Natural killer cell (primary cell): Measurements from ENCODE around the gene SORD. TPM values are rescaled to one million over a fixed set of nuclear protein-coding genes. Genes with fewer than 3 reads are reported as not detected.

Experiments
- ATAC-seq, 3 donors: fragments of 150-1000 bp in 2 of 3; fragments of 200-7000 bp in 1 of 3; cut with Tn5 transposase; 1 replicate in 1 of 3; 2 replicates in 2 of 3; pipeline ENCODE4 v1.10.0; 2021; ENCODE audit warnings: mild to moderate bottlenecking in 2 of 3, moderate library complexity in 2 of 3
- DNase-seq, 2 donors: peaks; one replicate each; pipeline versions ENCODE4 v3.0.0 to v3.0.0-alpha.2; 2013 to 2021; ENCODE audit warnings: mixed read lengths in 1 of 2
- H3K27ac ChIP-seq: one replicate; pipeline ENCODE4 v1.5.1; 2013; ENCODE audit warnings: mild to moderate bottlenecking, low read length
- H3K27me3 ChIP-seq: one replicate; pipeline ENCODE4 v1.6.1; 2013; ENCODE audit warnings: low read length; ENCODE audit not compliant: control insufficient read depth, insufficient read depth
- H3K36me3 ChIP-seq: one replicate; pipeline ENCODE4 v1.6.1; 2013; ENCODE audit warnings: low read length; ENCODE audit not compliant: control insufficient read depth, insufficient read depth
- H3K4me1 ChIP-seq: one replicate; pipeline ENCODE4 v1.6.1; 2013; ENCODE audit warnings: low read length; ENCODE audit not compliant: control insufficient read depth, insufficient read depth
- H3K4me3 ChIP-seq: one replicate; pipeline ENCODE4 v1.5.1; 2013; ENCODE audit warnings: low read length
- H3K9me3 ChIP-seq: one replicate; pipeline ENCODE4 v1.6.1; 2013; ENCODE audit warnings: low read length; ENCODE audit not compliant: control insufficient read depth, insufficient read depth
- H3K27ac Mint-ChIP-seq, 2 donors: one replicate each; pipeline ENCODE4 v1.8.0; 2022; ENCODE audit warnings: mild to moderate bottlenecking in 2 of 2, mixed read lengths in 2 of 2, moderate library complexity in 1 of 2
- H3K27me3 Mint-ChIP-seq, 2 donors: one replicate each; pipeline ENCODE4 v1.8.0; 2022; ENCODE audit warnings: low read depth in 2 of 2, mixed read lengths in 2 of 2
- H3K36me3 Mint-ChIP-seq: one replicate; pipeline ENCODE4 v1.8.0; 2022; ENCODE audit warnings: mixed read lengths
- H3K4me1 Mint-ChIP-seq, 2 donors: one replicate each; pipeline ENCODE4 v1.8.0; 2022; ENCODE audit warnings: mixed read lengths in 2 of 2
- H3K4me3 Mint-ChIP-seq: one replicate; pipeline ENCODE4 v1.8.0; 2022; ENCODE audit warnings: mild to moderate bottlenecking, moderate library complexity, mixed read lengths
- H3K9me3 Mint-ChIP-seq, 2 donors: one replicate each; pipeline ENCODE4 v1.8.0; 2022; ENCODE audit warnings: mixed read lengths in 2 of 2
- WGBS: methylation state at CpG from one replicate; pipeline ENCODE4 v1.1.7; 2013; ENCODE audit warnings: missing lambda C conversion rate; ENCODE audit not compliant: insufficient coverage; 5-methylcytosine and 5-hydroxymethylcytosine counted together
- intact Hi-C: fragments of 100-400 bp; cut with micrococcal nuclease; formaldehyde crosslinking; loops from one replicate; pipeline ENCODE4 v1.14.2; 2022
- total RNA-seq, 4 donors: library from RNA; stranded (reverse); fragments of 120-200 nt in 1 of 4; gene quantifications; one replicate each; pipeline versions ENCODE4 v1.2.3 to v1.2.4, GENCODE V29; 2013 to 2022
- TF ChIP-seq, protein P1 (sequence below): fragments of 200-600 bp; IDR thresholded peaks from one replicate; pipeline ENCODE4 v1.8.0; 2022; ENCODE audit warnings: antibody characterized with exemption

SORD gene
- total RNA-seq, 3 donors from 2014 or later (not counting 1 experiment from before 2014, with no cell fraction given) = 2.6 to 5.7 (median 2.8) TPM

DNA sequence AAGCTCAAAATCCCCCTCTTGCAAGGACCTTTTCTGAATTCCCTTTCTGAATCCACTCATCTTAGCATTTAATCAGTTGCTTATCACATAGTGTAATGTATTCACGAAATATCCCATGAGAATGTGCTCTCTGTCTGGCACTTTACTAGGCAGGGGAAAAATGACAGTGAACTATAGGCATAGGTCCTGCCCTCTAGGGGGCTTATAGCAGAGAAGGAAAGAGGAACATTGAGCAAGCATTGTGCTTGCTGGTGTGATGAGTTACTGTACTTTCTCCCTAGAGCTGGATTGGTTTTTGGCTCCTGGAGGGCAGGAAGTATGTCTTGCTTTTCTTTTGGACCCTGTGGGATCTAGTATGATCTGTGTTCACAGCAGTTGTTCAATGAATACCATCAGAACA lies 64.5 kb downstream of the SORD start:
- Mint-ChIP-seq H3K27ac (no peak overlapping the region), H3K27me3 (peaks cover 27 to 58% of the 10 kb centered on the region in 2 donors), H3K4me1 (no peaks in the 10 kb centered on the region), H3K36me3 (no peaks in the 10 kb centered on the region), H3K4me3 (no peak overlapping the region), H3K9me3 (no peaks in the 10 kb centered on the region)
- peaks cover 8% of the 10 kb centered on the region for H3K27me3 ChIP-seq
- no peak overlapping the region for H3K27ac ChIP-seq
- 75% methylated on average over 1 of the region's 1 CpG for WGBS
- H3K9me3 ChIP-seq = no peaks in the 10 kb centered on the region
- TF ChIP-seq, protein P1, sequence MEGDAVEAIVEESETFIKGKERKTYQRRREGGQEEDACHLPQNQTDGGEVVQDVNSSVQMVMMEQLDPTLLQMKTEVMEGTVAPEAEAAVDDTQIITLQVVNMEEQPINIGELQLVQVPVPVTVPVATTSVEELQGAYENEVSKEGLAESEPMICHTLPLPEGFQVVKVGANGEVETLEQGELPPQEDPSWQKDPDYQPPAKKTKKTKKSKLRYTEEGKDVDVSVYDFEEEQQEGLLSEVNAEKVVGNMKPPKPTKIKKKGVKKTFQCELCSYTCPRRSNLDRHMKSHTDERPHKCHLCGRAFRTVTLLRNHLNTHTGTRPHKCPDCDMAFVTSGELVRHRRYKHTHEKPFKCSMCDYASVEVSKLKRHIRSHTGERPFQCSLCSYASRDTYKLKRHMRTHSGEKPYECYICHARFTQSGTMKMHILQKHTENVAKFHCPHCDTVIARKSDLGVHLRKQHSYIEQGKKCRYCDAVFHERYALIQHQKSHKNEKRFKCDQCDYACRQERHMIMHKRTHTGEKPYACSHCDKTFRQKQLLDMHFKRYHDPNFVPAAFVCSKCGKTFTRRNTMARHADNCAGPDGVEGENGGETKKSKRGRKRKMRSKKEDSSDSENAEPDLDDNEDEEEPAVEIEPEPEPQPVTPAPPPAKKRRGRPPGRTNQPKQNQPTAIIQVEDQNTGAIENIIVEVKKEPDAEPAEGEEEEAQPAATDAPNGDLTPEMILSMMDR = no peak
- ATAC-seq (no peak), DNase-seq (no peak)
- intact Hi-C loops = no loop called here
- no peak overlapping the region for H3K4me3 ChIP-seq
- no peaks in the 10 kb centered on the region for H3K36me3 ChIP-seq
- no peaks in the 10 kb centered on the region for H3K4me1 ChIP-seq

DNA sequence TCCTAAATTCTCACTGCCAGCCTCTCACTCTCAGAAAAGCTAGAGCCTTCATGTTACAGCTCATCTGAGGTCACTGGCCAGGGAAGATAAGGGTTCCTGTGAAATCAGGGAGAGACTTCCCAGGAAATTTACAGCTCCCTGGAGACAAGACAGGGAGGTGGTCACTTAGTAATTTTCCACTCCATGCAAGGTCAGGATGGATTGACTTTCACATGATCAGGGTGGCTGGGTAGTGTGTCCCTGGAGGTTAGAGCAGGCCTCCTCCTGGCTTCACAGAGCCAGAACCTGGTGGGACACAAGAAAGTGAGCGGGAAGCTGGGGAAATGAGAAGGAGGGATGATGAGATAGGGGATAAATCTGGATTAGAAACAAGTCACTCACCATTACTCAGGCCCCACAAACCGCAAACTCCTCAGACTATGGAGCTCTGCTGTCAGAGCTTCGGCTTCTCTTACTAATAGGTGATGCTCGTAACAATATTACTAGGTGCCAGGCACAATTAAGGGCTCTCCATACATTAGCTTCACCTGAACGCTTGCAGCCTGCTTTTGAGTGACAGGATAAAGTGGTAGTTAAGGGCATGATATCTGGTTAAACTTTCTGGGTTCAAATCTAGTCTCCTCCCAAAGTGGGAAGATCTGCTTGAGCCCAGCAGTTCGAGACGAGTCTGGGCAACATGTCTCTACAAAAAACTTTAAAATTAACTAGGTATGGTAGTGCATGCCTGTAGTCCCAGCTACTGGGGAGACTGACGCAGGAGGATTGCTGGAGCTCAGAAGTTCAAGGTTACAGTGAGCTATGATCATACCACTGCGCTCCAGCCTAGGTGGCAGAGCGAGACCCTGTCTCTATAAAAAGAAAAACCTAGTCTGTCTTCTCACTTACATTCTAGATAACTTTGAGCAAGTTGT lies 66.1 kb downstream of the SORD start:
- peaks cover 20 to 52% of the 10 kb centered on the region in 2 donors for H3K27me3 Mint-ChIP-seq
- H3K4me1 Mint-ChIP-seq = no peaks in the 10 kb centered on the region
- no peak overlapping the region for H3K4me3 Mint-ChIP-seq
- H3K27ac Mint-ChIP-seq = no peak overlapping the region
- 89% methylated on average over 10 of the region's 10 CpGs for WGBS
- Histone ChIP-seq H3K9me3 (no peaks in the 10 kb centered on the region), H3K4me3 (no peak overlapping the region), H3K27me3 (peaks cover 10% of the 10 kb centered on the region), H3K27ac (no peak overlapping the region), H3K36me3 (no peaks in the 10 kb centered on the region), H3K4me1 (no peaks in the 10 kb centered on the region)
- TF ChIP-seq, protein P1 = no peak
- no peak for DNase-seq
- no peaks in the 10 kb centered on the region for H3K36me3 Mint-ChIP-seq
- H3K9me3 Mint-ChIP-seq = no peaks in the 10 kb centered on the region
- intact Hi-C loops = no loop called here
- no peak for ATAC-seq

DNA sequence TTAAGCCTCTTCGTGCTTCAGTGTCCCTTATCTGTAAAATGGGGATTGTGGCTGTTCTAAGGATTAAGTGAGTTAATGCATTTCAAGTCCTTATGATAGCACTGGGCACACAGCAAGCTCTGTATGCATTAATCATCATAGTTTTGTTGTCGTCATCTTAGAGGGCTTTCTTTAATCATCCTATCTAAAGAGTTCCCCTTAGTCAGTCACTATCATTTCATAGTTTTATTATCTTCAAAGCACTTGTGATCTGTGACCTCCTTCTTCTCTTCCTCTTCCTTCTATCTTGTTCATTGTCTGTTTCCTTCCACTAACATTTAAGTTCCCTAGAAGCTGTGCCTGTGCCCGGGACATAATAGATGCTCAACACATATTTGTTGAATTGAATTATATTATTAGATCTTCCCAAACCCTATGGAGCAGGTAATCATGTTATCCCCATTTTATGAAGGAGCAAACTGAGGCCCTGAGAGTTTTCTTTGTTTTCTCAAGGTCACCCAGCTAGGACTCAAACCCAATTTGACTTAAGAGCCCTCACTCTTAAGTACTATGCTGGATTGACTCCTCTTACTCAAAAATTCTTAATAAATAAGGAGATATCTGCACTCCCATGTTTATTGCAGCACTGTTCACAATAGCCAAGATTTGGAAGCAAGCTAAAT lies 66.8 kb downstream of the SORD start:
- peak in 1 of 3 donors; percentile 82 for ATAC-seq
- H3K27me3 Mint-ChIP-seq = peaks cover 16 to 46% of the 10 kb centered on the region in 2 donors
- Histone ChIP-seq H3K36me3 (no peaks in the 10 kb centered on the region), H3K4me3 (no peak overlapping the region), H3K9me3 (no peaks in the 10 kb centered on the region), H3K4me1 (no peaks in the 10 kb centered on the region), H3K27me3 (peaks cover 10% of the 10 kb centered on the region), H3K27ac (no peak overlapping the region)
- TF ChIP-seq, protein P1 = no peak
- H3K4me1 Mint-ChIP-seq = no peaks in the 10 kb centered on the region
- no peak overlapping the region for H3K27ac Mint-ChIP-seq
- WGBS = 67% methylated on average over 1 of the region's 3 CpGs
- H3K4me3 Mint-ChIP-seq = no peak overlapping the region
- H3K9me3 Mint-ChIP-seq = no peaks in the 10 kb centered on the region
- H3K36me3 Mint-ChIP-seq = no peaks in the 10 kb centered on the region
- DNase-seq = no peak
- intact Hi-C loops = no loop called here
